SK-N-SH (cell line): ENCODE measurements around the gene SULT1C2. TPM values are rescaled to one million over a fixed set of nuclear protein-coding genes. Genes with fewer than 3 reads are reported as not detected.

ENCODE experiments used
- CTCF ChIA-PET: fragments of 300-600, 350-600 bp; formaldehyde crosslinking; extraction: SDS; loops from one replicate; lab custom pipeline; 2021; lab: Yijun Ruan, JAX
- POLR2A ChIA-PET: fragments of 350-600 bp; sonication (Branson Sonifier 250); formaldehyde crosslinking; extraction: SDS; loops from one replicate; lab custom pipeline; 2020; ENCODE audit warnings: antibody characterized with exemption, inconsistent platforms; lab: Yijun Ruan, JAX
- DNase-seq: peaks from one replicate; pipeline ENCODE4 v3.0.0; 2012
- H2AFZ ChIP-seq: fragments of 200-600 bp; sonication (generic); 2 replicates; pipeline ENCODE4 v1.8.1; 2016; ENCODE audit warnings: antibody characterized with exemption, mild to moderate bottlenecking, low read depth
- H3F3A ChIP-seq: fragments of 200-600 bp; sonication (generic); replicated peaks from 2 replicates; pipeline ENCODE3; 2016; ENCODE audit warnings: antibody characterized with exemption, mild to moderate bottlenecking; ENCODE audit not compliant: insufficient read depth
- H3K27ac ChIP-seq, 2 experiments: fragments of 200-500 bp in 1 of 2; fragments of 200-600 bp in 1 of 2; sonication (Bioruptor generic) in 1 of 2; sonication (generic), shearing (Covaris generic) in 1 of 2; 2 replicates each; pipeline versions ENCODE4 v1.5.1 to v1.6.1; 2014 to 2016; ENCODE audit warnings: low read depth in 2 of 2, inconsistent platforms in 1 of 2, low read length in 1 of 2, mild to moderate bottlenecking in 1 of 2, mixed read lengths in 1 of 2
- H3K27me3 ChIP-seq: fragments of 200-600 bp; sonication (generic), shearing (Covaris generic); 2 replicates; pipeline ENCODE4 v1.6.1; 2016; ENCODE audit warnings: mixed run types; ENCODE audit not compliant: insufficient read depth
- H3K36me3 ChIP-seq, 2 experiments: fragments of 200-500 bp in 1 of 2; fragments of 200-600 bp in 1 of 2; sonication (Bioruptor generic) in 1 of 2; sonication (generic) in 1 of 2; replicated peaks in 1 of 2; 2 replicates each; pipeline versions ENCODE3 to v1.5.1; 2014 to 2016; ENCODE audit warnings: low read length in 1 of 2, mild to moderate bottlenecking in 1 of 2; ENCODE audit not compliant: insufficient read depth in 2 of 2, control insufficient read depth in 1 of 2
- H3K4me1 ChIP-seq, 2 experiments: fragments of 200-500 bp in 1 of 2; fragments of 200-600 bp in 1 of 2; sonication (Bioruptor generic) in 1 of 2; sonication (generic), shearing (Covaris generic) in 1 of 2; 2 replicates each; pipeline versions ENCODE4 v1.5.1 to v1.6.1; 2014 to 2016; ENCODE audit warnings: low read depth in 1 of 2, low read length in 1 of 2, mixed run types in 1 of 2; ENCODE audit not compliant: insufficient read depth in 2 of 2, control insufficient read depth in 1 of 2
- H3K4me2 ChIP-seq: fragments of 200-600 bp; sonication (generic), shearing (Covaris generic); 2 replicates; pipeline ENCODE4 v1.6.1; 2017; ENCODE audit warnings: mixed run types
- H3K4me3 ChIP-seq, 2 experiments: fragments of 200-500 bp in 1 of 2; fragments of 200-600 bp in 1 of 2; sonication (Bioruptor generic) in 1 of 2; sonication (generic), shearing (Covaris generic) in 1 of 2; 2 replicates each; pipeline versions ENCODE4 v1.5.1 to v1.8.1; 2014 to 2016; ENCODE audit warnings: low read depth in 2 of 2, inconsistent platforms in 1 of 2, low read length in 1 of 2, mild to moderate bottlenecking in 1 of 2, mixed read lengths in 1 of 2, moderate library complexity in 1 of 2
- H3K79me2 ChIP-seq: fragments of 200-600 bp; sonication (generic); 2 replicates; pipeline ENCODE4 v1.8.1; 2017; ENCODE audit warnings: mild to moderate bottlenecking; ENCODE audit not compliant: insufficient read depth
- H3K9ac ChIP-seq: fragments of 200-600 bp; sonication (generic); 2 replicates; pipeline ENCODE4 v1.6.1; 2017; ENCODE audit warnings: mixed run types
- H3K9me2 ChIP-seq: fragments of 200-600 bp; sonication (generic); 2 replicates; pipeline ENCODE4 v1.6.1; 2017; ENCODE audit warnings: mixed run types
- H3K9me3 ChIP-seq: fragments of 200-600 bp; sonication (generic); 2 replicates; pipeline ENCODE4 v1.6.1; 2017; ENCODE audit warnings: mixed run types, mild to moderate bottlenecking, moderate library complexity
- H4K20me1 ChIP-seq: fragments of 200-600 bp; sonication (generic); 2 replicates; pipeline ENCODE4 v1.6.1; 2017; ENCODE audit warnings: mild to moderate bottlenecking, mixed run types; ENCODE audit not compliant: insufficient read depth
- CHD2 ChIP-seq: fragments of 150-350 bp; IDR thresholded peaks from 2 replicates; pipeline ENCODE4 v1.6.1; 2018; ENCODE audit warnings: low read length; ENCODE audit not compliant: partially characterized antibody
- EZH2phosphoT487 ChIP-seq: fragments of 200-600 bp; sonication (generic); IDR thresholded peaks from 2 replicates; pipeline ENCODE4 v1.6.1; 2017; ENCODE audit warnings: low read depth, mixed run types, mild to moderate bottlenecking, antibody characterized with exemption, moderate library complexity, borderline replicate concordance
- FOSL2 ChIP-seq: IDR thresholded peaks from 2 replicates; pipeline ENCODE4 v1.4.0; 2012; ENCODE audit warnings: low read depth, mild to moderate bottlenecking, moderate library complexity, borderline replicate concordance
- FOXM1 ChIP-seq: IDR thresholded peaks from 2 replicates; pipeline ENCODE4 v1.4.0; 2012; ENCODE audit warnings: low read depth, mild to moderate bottlenecking
- MEF2A ChIP-seq: IDR thresholded peaks from 2 replicates; pipeline ENCODE4 v1.4.0; 2012; ENCODE audit warnings: low read depth, borderline replicate concordance
- POLR2AphosphoS5 ChIP-seq: IDR thresholded peaks from 2 replicates; pipeline ENCODE4 v1.6.1; 2012; ENCODE audit warnings: low read depth, low read length
- RCOR1 ChIP-seq: fragments of 150-350 bp; IDR thresholded peaks from 2 replicates; pipeline ENCODE4 v1.6.1; 2017; ENCODE audit warnings: antibody characterized with exemption, low read length
- SMC3 ChIP-seq: IDR thresholded peaks from 2 replicates; pipeline ENCODE4 v1.6.1; 2012; ENCODE audit warnings: low read depth, low read length, improper control_type of control experiment
- YY1 ChIP-seq: IDR thresholded peaks from 2 replicates; pipeline ENCODE4 v1.4.0; 2012; ENCODE audit warnings: low read depth, mild to moderate bottlenecking
- WGBS: methylation state at CpG from one replicate; pipeline ENCODE4 v1.1.6; 2017; ENCODE audit warnings: low lambda C conversion rate; 5-methylcytosine and 5-hydroxymethylcytosine counted together
- polyA plus RNA-seq, 3 experiments: library from polyadenylated mRNA; depleted of rRNA; stranded (reverse); fragments of >200 nt; gene quantifications; 2 replicates each; pipeline ENCODE4 v1.2.3, GENCODE V29; 2012
- TF ChIP-seq, protein P1 (sequence below): IDR thresholded peaks from 2 replicates; pipeline ENCODE4; 2012
- TF ChIP-seq, protein P2 (sequence below): fragments of 200-600 bp; sonication (generic); IDR thresholded peaks from 2 replicates; pipeline ENCODE4 v1.6.1; 2017; ENCODE audit warnings: antibody characterized with exemption, mild to moderate bottlenecking, moderate library complexity
- TF ChIP-seq, protein P3 (sequence below): IDR thresholded peaks from 2 replicates; pipeline ENCODE4 v1.6.1; 2012; ENCODE audit warnings: mild to moderate bottlenecking, low read depth, low read length, moderate library complexity
- TF ChIP-seq, protein P4 (sequence below): IDR thresholded peaks from 2 replicates; pipeline ENCODE4 v1.4.0; 2012; ENCODE audit warnings: low read depth
- TF ChIP-seq, protein P5 (sequence below): IDR thresholded peaks from 2 replicates; pipeline ENCODE4 v1.4.0; 2012; ENCODE audit warnings: low read depth, borderline replicate concordance

SULT1C2 gene
- polyA plus RNA-seq, 1 of the 3 experiments (the other 2 are of a cell fraction): not detected

DNA sequence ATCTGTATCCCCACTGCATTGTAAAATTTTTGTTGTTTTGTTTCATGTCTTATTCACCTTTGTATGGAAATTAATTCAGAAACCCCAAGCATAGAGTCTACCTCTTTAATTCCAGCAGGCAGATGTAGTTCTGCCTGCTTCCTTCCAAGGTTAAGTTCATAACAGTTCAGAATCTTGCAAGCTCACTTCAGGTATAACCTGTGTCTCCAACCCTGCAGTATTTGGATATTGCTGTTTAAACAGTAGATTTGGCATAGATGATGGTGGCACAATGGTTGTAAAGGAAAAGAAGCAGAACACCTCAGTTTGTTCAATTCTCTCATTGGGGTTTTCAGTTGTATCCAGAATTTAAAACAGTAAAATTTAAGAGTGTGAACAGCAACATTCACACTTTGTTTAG lies 21.2 kb downstream of the SULT1C2 start:
- ChIA-PET POLR2A (no interaction called here), CTCF (no interaction called here)
- DNase-seq: no peak
- no peaks in the 10 kb centered on the region for H3K79me2 ChIP-seq
- TF ChIP-seq FOXM1 (no peak), SMC3 (no peak), POLR2AphosphoS5 (no peak), CHD2 (no peak)
- TF ChIP-seq, protein P1, sequence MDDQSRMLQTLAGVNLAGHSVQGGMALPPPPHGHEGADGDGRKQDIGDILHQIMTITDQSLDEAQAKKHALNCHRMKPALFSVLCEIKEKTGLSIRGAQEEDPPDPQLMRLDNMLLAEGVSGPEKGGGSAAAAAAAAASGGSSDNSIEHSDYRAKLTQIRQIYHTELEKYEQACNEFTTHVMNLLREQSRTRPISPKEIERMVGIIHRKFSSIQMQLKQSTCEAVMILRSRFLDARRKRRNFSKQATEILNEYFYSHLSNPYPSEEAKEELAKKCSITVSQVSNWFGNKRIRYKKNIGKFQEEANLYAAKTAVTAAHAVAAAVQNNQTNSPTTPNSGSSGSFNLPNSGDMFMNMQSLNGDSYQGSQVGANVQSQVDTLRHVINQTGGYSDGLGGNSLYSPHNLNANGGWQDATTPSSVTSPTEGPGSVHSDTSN: no peak
- H3K4me2 ChIP-seq: no peak overlapping the region
- no peaks in the 10 kb centered on the region for H3K27me3 ChIP-seq
- no peak overlapping the region for H2AFZ ChIP-seq
- no peaks in the 10 kb centered on the region for H3K36me3 ChIP-seq
- H3K4me3 ChIP-seq: no peak overlapping the region
- H3K9me2 ChIP-seq: no peaks in the 10 kb centered on the region
- H3K9ac ChIP-seq: no peak overlapping the region
- no peak overlapping the region for H3K27ac ChIP-seq
- no peaks in the 10 kb centered on the region for H3F3A ChIP-seq
- no peaks in the 10 kb centered on the region for H3K4me1 ChIP-seq
- H4K20me1 ChIP-seq: no peaks in the 10 kb centered on the region
- no peaks in the 10 kb centered on the region for H3K9me3 ChIP-seq

DNA sequence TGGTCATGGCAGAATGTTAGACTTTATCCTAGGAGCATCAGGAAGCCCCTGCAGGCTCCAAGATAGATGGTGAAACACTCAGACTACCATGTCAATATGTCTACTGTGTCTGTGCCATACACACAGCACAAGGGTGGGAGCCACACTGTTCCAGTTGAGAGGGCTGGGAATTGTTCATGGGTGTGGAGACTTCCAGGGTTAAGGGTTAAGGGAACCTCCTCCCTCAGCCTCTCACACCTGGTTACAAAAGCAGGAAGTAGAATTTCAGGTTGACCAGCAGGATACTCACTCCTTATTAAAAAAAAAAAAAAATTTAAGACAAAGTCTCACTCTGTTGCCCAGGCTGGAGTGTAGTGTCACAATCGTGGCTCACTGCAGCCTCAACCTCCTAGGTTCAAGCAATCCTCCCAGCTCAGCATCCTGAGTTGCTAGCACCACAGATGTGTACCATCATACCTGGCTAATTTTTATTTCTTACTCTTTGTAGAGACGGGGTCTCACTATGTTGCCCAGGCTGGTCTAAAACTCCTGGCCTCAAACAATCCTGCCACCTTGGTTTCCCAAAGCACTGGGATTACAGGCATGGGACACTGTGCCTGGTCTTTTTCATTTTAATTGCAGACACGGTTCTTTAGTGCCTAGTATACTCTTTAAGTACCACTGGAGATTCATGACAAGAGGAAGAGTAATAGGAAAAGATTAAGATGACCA lies 26.0 kb downstream of the SULT1C2 start:
- no peak overlapping the region for H3K27ac ChIP-seq
- no peak overlapping the region for H3K9ac ChIP-seq
- ChIA-PET CTCF (no interaction called here), POLR2A (interaction anchor here (0.6 kb wide), 1 partner anchor 18 kb away, joined by 6 read pairs; no protein-coding TSS in a partner anchor)
- no peaks in the 10 kb centered on the region for H4K20me1 ChIP-seq
- no peak overlapping the region for H2AFZ ChIP-seq
- no peaks in the 10 kb centered on the region for H3K9me2 ChIP-seq
- no peaks in the 10 kb centered on the region for H3K79me2 ChIP-seq
- no peak for DNase-seq
- H3K9me3 ChIP-seq: no peaks in the 10 kb centered on the region
- no peak overlapping the region for H3K4me2 ChIP-seq
- 42% methylated on average over 3 of the region's 3 CpGs for WGBS
- peaks cover 0 to 2% of the 10 kb centered on the region in 2 experiments; a peak in 1 of 4 replicates for H3K4me1 ChIP-seq
- no peaks in the 10 kb centered on the region for H3K36me3 ChIP-seq
- H3K4me3 ChIP-seq: no peak overlapping the region
- H3F3A ChIP-seq: no peaks in the 10 kb centered on the region
- H3K27me3 ChIP-seq: no peaks in the 10 kb centered on the region
- no peak for TF ChIP-seq MEF2A
- no peak for TF ChIP-seq EZH2phosphoT487
- TF ChIP-seq, protein P2, sequence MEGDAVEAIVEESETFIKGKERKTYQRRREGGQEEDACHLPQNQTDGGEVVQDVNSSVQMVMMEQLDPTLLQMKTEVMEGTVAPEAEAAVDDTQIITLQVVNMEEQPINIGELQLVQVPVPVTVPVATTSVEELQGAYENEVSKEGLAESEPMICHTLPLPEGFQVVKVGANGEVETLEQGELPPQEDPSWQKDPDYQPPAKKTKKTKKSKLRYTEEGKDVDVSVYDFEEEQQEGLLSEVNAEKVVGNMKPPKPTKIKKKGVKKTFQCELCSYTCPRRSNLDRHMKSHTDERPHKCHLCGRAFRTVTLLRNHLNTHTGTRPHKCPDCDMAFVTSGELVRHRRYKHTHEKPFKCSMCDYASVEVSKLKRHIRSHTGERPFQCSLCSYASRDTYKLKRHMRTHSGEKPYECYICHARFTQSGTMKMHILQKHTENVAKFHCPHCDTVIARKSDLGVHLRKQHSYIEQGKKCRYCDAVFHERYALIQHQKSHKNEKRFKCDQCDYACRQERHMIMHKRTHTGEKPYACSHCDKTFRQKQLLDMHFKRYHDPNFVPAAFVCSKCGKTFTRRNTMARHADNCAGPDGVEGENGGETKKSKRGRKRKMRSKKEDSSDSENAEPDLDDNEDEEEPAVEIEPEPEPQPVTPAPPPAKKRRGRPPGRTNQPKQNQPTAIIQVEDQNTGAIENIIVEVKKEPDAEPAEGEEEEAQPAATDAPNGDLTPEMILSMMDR: no peak
- no peak for TF ChIP-seq YY1
- TF ChIP-seq, protein P3, sequence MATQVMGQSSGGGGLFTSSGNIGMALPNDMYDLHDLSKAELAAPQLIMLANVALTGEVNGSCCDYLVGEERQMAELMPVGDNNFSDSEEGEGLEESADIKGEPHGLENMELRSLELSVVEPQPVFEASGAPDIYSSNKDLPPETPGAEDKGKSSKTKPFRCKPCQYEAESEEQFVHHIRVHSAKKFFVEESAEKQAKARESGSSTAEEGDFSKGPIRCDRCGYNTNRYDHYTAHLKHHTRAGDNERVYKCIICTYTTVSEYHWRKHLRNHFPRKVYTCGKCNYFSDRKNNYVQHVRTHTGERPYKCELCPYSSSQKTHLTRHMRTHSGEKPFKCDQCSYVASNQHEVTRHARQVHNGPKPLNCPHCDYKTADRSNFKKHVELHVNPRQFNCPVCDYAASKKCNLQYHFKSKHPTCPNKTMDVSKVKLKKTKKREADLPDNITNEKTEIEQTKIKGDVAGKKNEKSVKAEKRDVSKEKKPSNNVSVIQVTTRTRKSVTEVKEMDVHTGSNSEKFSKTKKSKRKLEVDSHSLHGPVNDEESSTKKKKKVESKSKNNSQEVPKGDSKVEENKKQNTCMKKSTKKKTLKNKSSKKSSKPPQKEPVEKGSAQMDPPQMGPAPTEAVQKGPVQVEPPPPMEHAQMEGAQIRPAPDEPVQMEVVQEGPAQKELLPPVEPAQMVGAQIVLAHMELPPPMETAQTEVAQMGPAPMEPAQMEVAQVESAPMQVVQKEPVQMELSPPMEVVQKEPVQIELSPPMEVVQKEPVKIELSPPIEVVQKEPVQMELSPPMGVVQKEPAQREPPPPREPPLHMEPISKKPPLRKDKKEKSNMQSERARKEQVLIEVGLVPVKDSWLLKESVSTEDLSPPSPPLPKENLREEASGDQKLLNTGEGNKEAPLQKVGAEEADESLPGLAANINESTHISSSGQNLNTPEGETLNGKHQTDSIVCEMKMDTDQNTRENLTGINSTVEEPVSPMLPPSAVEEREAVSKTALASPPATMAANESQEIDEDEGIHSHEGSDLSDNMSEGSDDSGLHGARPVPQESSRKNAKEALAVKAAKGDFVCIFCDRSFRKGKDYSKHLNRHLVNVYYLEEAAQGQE: no peak
- TF ChIP-seq, protein P4, sequence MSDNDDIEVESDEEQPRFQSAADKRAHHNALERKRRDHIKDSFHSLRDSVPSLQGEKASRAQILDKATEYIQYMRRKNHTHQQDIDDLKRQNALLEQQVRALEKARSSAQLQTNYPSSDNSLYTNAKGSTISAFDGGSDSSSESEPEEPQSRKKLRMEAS: no peak
- no peak for TF ChIP-seq RCOR1
- no peak for TF ChIP-seq FOSL2
- TF ChIP-seq, protein P5, sequence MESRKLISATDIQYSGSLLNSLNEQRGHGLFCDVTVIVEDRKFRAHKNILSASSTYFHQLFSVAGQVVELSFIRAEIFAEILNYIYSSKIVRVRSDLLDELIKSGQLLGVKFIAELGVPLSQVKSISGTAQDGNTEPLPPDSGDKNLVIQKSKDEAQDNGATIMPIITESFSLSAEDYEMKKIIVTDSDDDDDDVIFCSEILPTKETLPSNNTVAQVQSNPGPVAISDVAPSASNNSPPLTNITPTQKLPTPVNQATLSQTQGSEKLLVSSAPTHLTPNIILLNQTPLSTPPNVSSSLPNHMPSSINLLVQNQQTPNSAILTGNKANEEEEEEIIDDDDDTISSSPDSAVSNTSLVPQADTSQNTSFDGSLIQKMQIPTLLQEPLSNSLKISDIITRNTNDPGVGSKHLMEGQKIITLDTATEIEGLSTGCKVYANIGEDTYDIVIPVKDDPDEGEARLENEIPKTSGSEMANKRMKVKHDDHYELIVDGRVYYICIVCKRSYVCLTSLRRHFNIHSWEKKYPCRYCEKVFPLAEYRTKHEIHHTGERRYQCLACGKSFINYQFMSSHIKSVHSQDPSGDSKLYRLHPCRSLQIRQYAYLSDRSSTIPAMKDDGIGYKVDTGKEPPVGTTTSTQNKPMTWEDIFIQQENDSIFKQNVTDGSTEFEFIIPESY: no peak
- no peak for TF ChIP-seq SMC3
- TF ChIP-seq CHD2: no peak
- TF ChIP-seq, protein P1: no peak
- TF ChIP-seq POLR2AphosphoS5: no peak
